ENCODE data around the gene PHACTR1. TPM values are rescaled to one million over a fixed set of nuclear protein-coding genes. Genes with fewer than 3 reads are reported as not detected.

Gene PHACTR1
- total RNA-seq, 1 experiment from 2014 or later = 15.5 TPM

DNA sequence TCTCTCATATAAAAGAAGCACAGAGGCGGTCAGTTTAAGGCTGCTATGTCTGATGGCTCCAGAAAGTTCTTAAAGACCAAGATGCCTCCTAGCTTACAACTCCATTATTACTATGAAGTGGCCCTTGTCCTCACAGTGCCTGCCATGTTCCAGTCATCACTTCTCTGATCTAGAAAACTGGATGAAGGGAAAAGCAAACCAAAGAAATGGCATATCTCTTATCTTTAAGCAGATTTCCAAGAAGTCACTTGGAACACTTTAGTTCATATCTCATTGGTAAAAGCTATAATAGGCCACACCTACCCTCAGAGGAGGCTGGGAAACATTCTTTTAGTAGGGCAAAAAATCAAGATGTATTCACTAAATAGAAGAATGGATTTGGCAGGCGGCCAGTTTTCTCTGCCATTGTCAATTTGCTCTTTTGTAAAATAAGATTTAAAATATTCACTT is 322.2 kb downstream of the PHACTR1 start:
- Mint-ChIP-seq H3K9me3 (no peaks in the 10 kb centered on the region), H3K4me1 (0 out of 2 replicates have a peak, but pooled peaks cover 3% of the 10 kb centered on the region), H3K27me3 (ENCODE audit: low read depth) (no peaks in the 10 kb centered on the region), H3K4me3 (no peak overlapping the region), H3K36me3 (no peaks in the 10 kb centered on the region), H3K27ac (no peak overlapping the region)
- no peak for ATAC-seq
- TF ChIP-seq CREB1 (CRISPR knock-in tag; IDR thresholded peaks at IDR 0.05) = no peak
- no peak for TF ChIP-seq FOXK1 (CRISPR knock-in tag; IDR thresholded peaks at IDR 0.05)
- no peak for TF ChIP-seq GABPB1 (CRISPR knock-in tag; IDR thresholded peaks at IDR 0.05)
- no peak for TF ChIP-seq OVOL2 (CRISPR knock-in tag; IDR thresholded peaks at IDR 0.05; ENCODE audit: borderline replicate concordance)
- TF ChIP-seq ZNF416 (CRISPR knock-in tag; IDR thresholded peaks at IDR 0.05) = no peak
- TF ChIP-seq, protein P1, sequence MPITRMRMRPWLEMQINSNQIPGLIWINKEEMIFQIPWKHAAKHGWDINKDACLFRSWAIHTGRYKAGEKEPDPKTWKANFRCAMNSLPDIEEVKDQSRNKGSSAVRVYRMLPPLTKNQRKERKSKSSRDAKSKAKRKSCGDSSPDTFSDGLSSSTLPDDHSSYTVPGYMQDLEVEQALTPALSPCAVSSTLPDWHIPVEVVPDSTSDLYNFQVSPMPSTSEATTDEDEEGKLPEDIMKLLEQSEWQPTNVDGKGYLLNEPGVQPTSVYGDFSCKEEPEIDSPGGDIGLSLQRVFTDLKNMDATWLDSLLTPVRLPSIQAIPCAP (CRISPR knock-in tag; IDR thresholded peaks at IDR 0.05) = no peak
- TF ChIP-seq, protein P2, sequence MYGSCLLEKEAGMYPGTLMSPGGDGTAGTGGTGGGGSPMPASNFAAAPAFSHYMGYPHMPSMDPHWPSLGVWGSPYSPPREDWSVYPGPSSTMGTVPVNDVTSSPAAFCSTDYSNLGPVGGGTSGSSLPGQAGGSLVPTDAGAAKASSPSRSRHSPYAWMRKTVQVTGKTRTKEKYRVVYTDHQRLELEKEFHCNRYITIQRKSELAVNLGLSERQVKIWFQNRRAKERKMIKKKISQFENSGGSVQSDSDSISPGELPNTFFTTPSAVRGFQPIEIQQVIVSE (CRISPR knock-in tag; IDR thresholded peaks at IDR 0.05; ENCODE audit: borderline replicate concordance) = no peak
- no peak for TF ChIP-seq ZNF138 (CRISPR knock-in tag; conservative IDR thresholded peaks at IDR 0.05)
- TF ChIP-seq IRF2 (CRISPR knock-in tag; IDR thresholded peaks at IDR 0.05; ENCODE audit: borderline replicate concordance, low read depth) = no peak
- TF ChIP-seq ZNF263 (CRISPR knock-in tag; IDR thresholded peaks at IDR 0.05; ENCODE audit: low read depth) = no peak
- TF ChIP-seq SOX15 (CRISPR knock-in tag; IDR thresholded peaks at IDR 0.05) = no peak
- TF ChIP-seq, protein P3, sequence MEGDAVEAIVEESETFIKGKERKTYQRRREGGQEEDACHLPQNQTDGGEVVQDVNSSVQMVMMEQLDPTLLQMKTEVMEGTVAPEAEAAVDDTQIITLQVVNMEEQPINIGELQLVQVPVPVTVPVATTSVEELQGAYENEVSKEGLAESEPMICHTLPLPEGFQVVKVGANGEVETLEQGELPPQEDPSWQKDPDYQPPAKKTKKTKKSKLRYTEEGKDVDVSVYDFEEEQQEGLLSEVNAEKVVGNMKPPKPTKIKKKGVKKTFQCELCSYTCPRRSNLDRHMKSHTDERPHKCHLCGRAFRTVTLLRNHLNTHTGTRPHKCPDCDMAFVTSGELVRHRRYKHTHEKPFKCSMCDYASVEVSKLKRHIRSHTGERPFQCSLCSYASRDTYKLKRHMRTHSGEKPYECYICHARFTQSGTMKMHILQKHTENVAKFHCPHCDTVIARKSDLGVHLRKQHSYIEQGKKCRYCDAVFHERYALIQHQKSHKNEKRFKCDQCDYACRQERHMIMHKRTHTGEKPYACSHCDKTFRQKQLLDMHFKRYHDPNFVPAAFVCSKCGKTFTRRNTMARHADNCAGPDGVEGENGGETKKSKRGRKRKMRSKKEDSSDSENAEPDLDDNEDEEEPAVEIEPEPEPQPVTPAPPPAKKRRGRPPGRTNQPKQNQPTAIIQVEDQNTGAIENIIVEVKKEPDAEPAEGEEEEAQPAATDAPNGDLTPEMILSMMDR (IDR thresholded peaks at IDR 0.05) = no peak
- TF ChIP-seq MXD4 (CRISPR knock-in tag; IDR thresholded peaks at IDR 0.05; ENCODE audit: borderline replicate concordance) = no peak
- TF ChIP-seq, protein P4, sequence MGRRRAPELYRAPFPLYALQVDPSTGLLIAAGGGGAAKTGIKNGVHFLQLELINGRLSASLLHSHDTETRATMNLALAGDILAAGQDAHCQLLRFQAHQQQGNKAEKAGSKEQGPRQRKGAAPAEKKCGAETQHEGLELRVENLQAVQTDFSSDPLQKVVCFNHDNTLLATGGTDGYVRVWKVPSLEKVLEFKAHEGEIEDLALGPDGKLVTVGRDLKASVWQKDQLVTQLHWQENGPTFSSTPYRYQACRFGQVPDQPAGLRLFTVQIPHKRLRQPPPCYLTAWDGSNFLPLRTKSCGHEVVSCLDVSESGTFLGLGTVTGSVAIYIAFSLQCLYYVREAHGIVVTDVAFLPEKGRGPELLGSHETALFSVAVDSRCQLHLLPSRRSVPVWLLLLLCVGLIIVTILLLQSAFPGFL (CRISPR knock-in tag; IDR thresholded peaks at IDR 0.05; ENCODE audit: borderline replicate concordance) = no peak
- no peak for TF ChIP-seq EMX1 (CRISPR knock-in tag; IDR thresholded peaks at IDR 0.05)
- TF ChIP-seq, protein P5, sequence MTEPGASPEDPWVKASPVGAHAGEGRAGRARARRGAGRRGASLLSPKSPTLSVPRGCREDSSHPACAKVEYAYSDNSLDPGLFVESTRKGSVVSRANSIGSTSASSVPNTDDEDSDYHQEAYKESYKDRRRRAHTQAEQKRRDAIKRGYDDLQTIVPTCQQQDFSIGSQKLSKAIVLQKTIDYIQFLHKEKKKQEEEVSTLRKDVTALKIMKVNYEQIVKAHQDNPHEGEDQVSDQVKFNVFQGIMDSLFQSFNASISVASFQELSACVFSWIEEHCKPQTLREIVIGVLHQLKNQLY (CRISPR knock-in tag; IDR thresholded peaks at IDR 0.05) = no peak
- no peak for TF ChIP-seq GTF2I (CRISPR knock-in tag; conservative IDR thresholded peaks at IDR 0.05)
- TF ChIP-seq MYBL2 (CRISPR knock-in tag; IDR thresholded peaks at IDR 0.05) = no peak
- POLR2A ChIA-PET = no interaction called here
- DNase-seq (ENCODE audit: low spot score) = no peak
- CTCF ChIA-PET = interaction anchor here (1.0 to 1.2 kb wide), 2 partner anchors 24 to 127 kb away, joined by 3 to 4 read pairs; no protein-coding TSS in a partner anchor

DNA sequence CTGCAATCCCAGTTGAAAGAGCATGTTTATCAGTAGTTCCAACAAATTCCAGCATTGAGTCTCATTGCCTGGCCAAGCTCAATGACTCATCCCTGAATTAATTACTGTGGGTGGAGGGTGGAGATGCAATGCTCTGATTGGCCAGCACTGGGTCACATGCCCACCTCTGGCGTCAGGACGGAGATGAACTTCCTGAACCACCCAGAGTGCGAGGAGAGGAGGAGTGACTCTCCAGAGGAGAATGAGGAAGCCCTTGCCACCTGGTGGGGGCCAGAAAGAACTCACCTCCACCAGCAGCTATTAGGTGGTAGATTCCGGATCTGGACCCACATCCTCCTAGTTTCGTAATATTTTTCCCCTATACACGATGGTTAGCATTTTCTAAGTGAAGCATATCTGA is 327.8 kb downstream of the PHACTR1 start:
- Mint-ChIP-seq H3K9me3 (peaks cover 8% of the 10 kb centered on the region), H3K4me1 (peaks cover 11% of the 10 kb centered on the region), H3K27me3 (ENCODE audit: low read depth) (no peaks in the 10 kb centered on the region), H3K4me3 (no peak overlapping the region), H3K36me3 (peaks cover 4% of the 10 kb centered on the region; the same call in 1 of the 2 replicates), H3K27ac (peak overlapping the region; percentile 13; the same call in 1 of the 2 replicates)
- TF ChIP-seq ZNF423 (CRISPR knock-in tag; IDR thresholded peaks at IDR 0.05) = no peak
- TF ChIP-seq, protein P6, sequence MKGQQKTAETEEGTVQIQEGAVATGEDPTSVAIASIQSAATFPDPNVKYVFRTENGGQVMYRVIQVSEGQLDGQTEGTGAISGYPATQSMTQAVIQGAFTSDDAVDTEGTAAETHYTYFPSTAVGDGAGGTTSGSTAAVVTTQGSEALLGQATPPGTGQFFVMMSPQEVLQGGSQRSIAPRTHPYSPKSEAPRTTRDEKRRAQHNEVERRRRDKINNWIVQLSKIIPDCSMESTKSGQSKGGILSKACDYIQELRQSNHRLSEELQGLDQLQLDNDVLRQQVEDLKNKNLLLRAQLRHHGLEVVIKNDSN (CRISPR knock-in tag; IDR thresholded peaks at IDR 0.05) = peak; percentile 87
- peak; percentile 37; the same call in 1 of the 2 replicates for TF ChIP-seq NFYB (CRISPR knock-in tag; conservative IDR thresholded peaks at IDR 0.05; ENCODE audit: low read depth)
- no peak for TF ChIP-seq ZNF317 (CRISPR knock-in tag; IDR thresholded peaks at IDR 0.05; ENCODE audit: borderline replicate concordance, low read depth)
- TF ChIP-seq, protein P7, sequence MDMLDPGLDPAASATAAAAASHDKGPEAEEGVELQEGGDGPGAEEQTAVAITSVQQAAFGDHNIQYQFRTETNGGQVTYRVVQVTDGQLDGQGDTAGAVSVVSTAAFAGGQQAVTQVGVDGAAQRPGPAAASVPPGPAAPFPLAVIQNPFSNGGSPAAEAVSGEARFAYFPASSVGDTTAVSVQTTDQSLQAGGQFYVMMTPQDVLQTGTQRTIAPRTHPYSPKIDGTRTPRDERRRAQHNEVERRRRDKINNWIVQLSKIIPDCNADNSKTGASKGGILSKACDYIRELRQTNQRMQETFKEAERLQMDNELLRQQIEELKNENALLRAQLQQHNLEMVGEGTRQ (CRISPR knock-in tag; IDR thresholded peaks at IDR 0.05) = peak; percentile 91
- POLR2A ChIA-PET = no interaction called here
- ATAC-seq = peak; percentile 98
- CTCF ChIA-PET = interaction anchor here (0.6 to 1.0 kb wide), 2 partner anchors 31 to 42 kb away, joined by 3 read pairs; no protein-coding TSS in a partner anchor
- DNase-seq (ENCODE audit: low spot score) = peak; percentile 27

All from WTC11 (cell line).